NCI-H526 treated with DMSO at 0.1 percent for 48 hours (cell line): ENCODE data around the gene TMEFF1.

ENCODE experiments used
- DNase-seq: peaks from one replicate; lab custom pipeline; 2025; lab: John Stamatoyannopoulos, UW

The TMEFF1 gene

DNA sequence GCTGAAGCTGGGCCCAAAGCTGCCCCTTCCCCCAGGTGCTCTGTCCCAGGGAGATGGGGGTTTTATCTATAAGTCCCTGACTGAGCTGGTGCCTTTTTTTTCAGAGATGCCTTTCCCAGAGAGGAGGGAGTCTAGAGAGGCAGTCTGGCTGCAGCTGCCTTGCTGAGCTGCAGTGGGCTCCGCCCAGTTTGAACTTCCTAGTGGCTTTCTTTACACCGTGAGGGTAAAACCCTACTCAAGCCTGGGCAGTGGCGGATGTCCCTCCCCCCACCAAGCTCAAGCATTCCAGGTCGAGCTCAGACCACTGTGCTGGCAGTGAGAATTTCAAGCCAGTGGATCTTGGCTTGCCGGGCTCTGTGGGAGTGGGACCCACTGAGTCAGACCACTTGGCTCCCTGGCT, 146.2 kb downstream of the TMEFF1 start:
- DNase-seq = no peak

DNA sequence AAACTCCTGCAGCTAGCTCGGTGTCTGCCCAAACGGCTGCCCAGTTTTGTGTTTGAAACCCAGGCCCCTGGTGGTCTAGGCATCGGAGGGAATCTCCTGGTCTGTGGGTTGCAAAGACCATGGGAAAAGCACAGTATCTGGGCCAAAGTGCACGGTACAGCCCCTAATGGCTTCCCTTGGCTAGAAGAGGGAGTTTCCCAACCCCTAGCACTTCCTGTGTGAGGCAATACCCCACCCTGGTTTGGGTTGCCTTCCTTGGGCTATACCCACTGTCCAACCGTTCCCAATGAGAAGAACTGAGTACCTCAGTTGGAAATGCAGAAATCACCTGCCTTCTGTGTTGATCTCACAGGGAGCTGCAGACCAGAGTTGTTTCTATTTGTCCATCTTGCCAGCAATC, 146.7 kb downstream of the TMEFF1 start:
- no peak for DNase-seq

DNA sequence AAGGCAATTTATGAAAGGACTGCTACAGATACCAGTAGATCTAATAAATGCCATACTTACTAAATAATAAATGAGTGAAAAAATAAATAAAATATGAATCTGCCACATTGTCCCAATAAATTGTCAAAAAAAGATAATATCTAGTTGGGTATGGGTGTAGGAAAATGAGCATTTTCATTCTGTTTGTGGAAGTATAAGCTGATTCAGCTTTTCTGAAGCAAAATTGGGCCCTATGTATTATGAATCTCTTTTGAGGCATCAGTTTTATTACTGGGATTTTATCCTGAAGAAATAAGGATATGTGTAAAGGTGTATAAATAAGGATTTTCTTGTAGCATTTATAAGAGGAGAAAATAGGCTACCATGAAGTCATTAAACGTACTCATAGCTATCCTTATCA, 151.0 kb downstream of the TMEFF1 start:
- DNase-seq = no peak

DNA sequence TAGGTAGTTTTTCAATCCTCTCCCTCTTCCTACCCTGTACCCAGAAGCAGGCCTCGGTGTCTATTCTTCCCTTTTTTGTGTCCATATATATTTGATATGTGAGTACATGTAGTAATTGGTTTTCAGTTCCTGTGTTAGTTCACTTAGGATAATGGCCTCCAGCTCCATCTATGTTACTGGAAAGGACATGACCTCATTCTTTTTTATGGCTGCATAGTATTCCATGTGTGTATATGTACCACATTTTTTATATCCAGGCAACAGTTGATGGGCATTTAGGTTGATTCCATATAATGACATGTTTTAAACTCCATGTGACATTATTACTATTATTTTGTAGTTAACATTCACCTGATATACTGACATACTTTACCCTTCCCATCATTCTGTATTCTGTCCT, 154.0 kb downstream of the TMEFF1 start:
- no peak for DNase-seq
